IMR-90 (cell line): ENCODE measurements around the gene OSBPL9. TPM values are rescaled to one million over a fixed set of nuclear protein-coding genes. Genes with fewer than 3 reads are reported as not detected.
A peak's percentile ranks its signal among the peaks of the same experiment; 100 is the strongest.

Source experiments
- ATAC-seq: fragments of 200-7000 bp; cut with Tn5 transposase; 2 replicates; pipeline ENCODE4 v1.9.1; 2020; ENCODE audit warnings: low read depth, mild to moderate bottlenecking, moderate library complexity
- BruUV-seq: library from RNA; stranded (reverse); fragments of 400-500 nt; replicated peaks from 2 replicates; lab custom pipeline; 2021; lab: Mats Ljungman, UMichigan
- CTCF ChIA-PET: fragments of 300-600 bp; formaldehyde crosslinking; extraction: SDS; loops from one replicate; lab custom pipeline; 2021; ENCODE audit warnings: antibody characterized with exemption; lab: Yijun Ruan, JAX
- POLR2A ChIA-PET: fragments of 300-600 bp; sonication (Branson Sonifier 250); formaldehyde crosslinking; loops from one replicate; lab custom pipeline; 2022; ENCODE audit warnings: antibody characterized with exemption; ENCODE audit not compliant: unreplicated experiment; lab: Charles Lee
- DNase-seq: peaks from one replicate; pipeline ENCODE4 v3.0.0; 2013
- H2AFZ ChIP-seq: replicated peaks from 2 replicates; pipeline ENCODE3; 2013; ENCODE audit warnings: low read length, mild to moderate bottlenecking; ENCODE audit not compliant: poor library complexity
- H2AK5ac ChIP-seq: 2 replicates; pipeline ENCODE4 v1.6.1; 2013; ENCODE audit warnings: low read depth, low read length, inconsistent platforms
- H2AK9ac ChIP-seq: replicated peaks from 2 replicates; pipeline ENCODE3; 2013; ENCODE audit warnings: mild to moderate bottlenecking, low read depth, low read length, moderate library complexity; ENCODE audit not compliant: poor library complexity
- H2BK120ac ChIP-seq: 2 replicates; pipeline ENCODE4 v1.6.1; 2013; ENCODE audit warnings: low read depth, low read length, inconsistent platforms
- H2BK15ac ChIP-seq: 3 replicates; pipeline ENCODE4 v1.6.1; 2013; ENCODE audit warnings: low read depth, low read length, inconsistent platforms
- H2BK20ac ChIP-seq: 2 replicates; pipeline ENCODE4 v1.6.1; 2013; ENCODE audit warnings: low read depth, mild to moderate bottlenecking, inconsistent platforms, low read length, moderate library complexity
- H2BK5ac ChIP-seq: 2 replicates; pipeline ENCODE4 v1.6.1; 2013; ENCODE audit warnings: mild to moderate bottlenecking, low read depth, low read length, inconsistent platforms; ENCODE audit not compliant: poor library complexity, severe bottlenecking
- H3K14ac ChIP-seq: replicated peaks from 2 replicates; pipeline ENCODE4 v1.6.1; 2013; ENCODE audit warnings: low read depth, low read length, inconsistent platforms
- H3K18ac ChIP-seq: 2 replicates; pipeline ENCODE4 v1.6.1; 2013; ENCODE audit warnings: low read depth, low read length, control low read depth
- H3K23ac ChIP-seq: 2 replicates; pipeline ENCODE4 v1.6.1; 2013; ENCODE audit warnings: low read depth, low read length, inconsistent platforms
- H3K27ac ChIP-seq: 2 replicates; pipeline ENCODE4 v1.5.1; 2013; ENCODE audit warnings: mild to moderate bottlenecking, control low read depth, low read length; ENCODE audit not compliant: insufficient read depth
- H3K27me3 ChIP-seq: 2 replicates; pipeline ENCODE4 v1.6.1; 2013; ENCODE audit warnings: low read length; ENCODE audit not compliant: control insufficient read depth, insufficient read depth
- H3K36me3 ChIP-seq: 2 replicates; pipeline ENCODE4 v1.6.1; 2013; ENCODE audit warnings: low read length, mixed read lengths; ENCODE audit not compliant: control insufficient read depth, insufficient read depth
- H3K4ac ChIP-seq: 2 replicates; pipeline ENCODE4 v1.6.1; 2013; ENCODE audit warnings: low read depth, low read length, inconsistent platforms
- H3K4me1 ChIP-seq: 2 replicates; pipeline ENCODE4 v1.6.1; 2013; ENCODE audit warnings: low read length, mixed read lengths; ENCODE audit not compliant: control insufficient read depth, insufficient read depth
- H3K4me2 ChIP-seq: 2 replicates; pipeline ENCODE4 v1.6.1; 2013; ENCODE audit warnings: low read depth, mild to moderate bottlenecking, control low read depth, low read length, moderate library complexity
- H3K4me3 ChIP-seq: 2 replicates; pipeline ENCODE4 v1.5.1; 2013; ENCODE audit warnings: low read depth, mild to moderate bottlenecking, control low read depth, low read length, moderate library complexity; ENCODE audit not compliant: insufficient read depth
- H3K56ac ChIP-seq: 2 replicates; pipeline ENCODE4 v1.6.1; 2013; ENCODE audit warnings: low read length, inconsistent platforms; ENCODE audit not compliant: insufficient read depth; ENCODE audit errors: extremely low read depth
- H3K79me1 ChIP-seq, 2 experiments: 2 replicates each; pipeline ENCODE4 v1.6.1; 2013; ENCODE audit warnings: low read length in 2 of 2, inconsistent platforms in 1 of 2, low read depth in 1 of 2
- H3K9ac ChIP-seq: 2 replicates; pipeline ENCODE4 v1.6.1; 2013; ENCODE audit warnings: low read depth, low read length, control low read depth
- H3K9me1 ChIP-seq: 2 replicates; pipeline ENCODE4 v1.6.1; 2013; ENCODE audit warnings: low read length, inconsistent platforms; ENCODE audit not compliant: insufficient read depth
- H3K9me3 ChIP-seq: 2 replicates; pipeline ENCODE4 v1.6.1; 2013; ENCODE audit warnings: low read length; ENCODE audit not compliant: control insufficient read depth, insufficient read depth
- H4K20me1 ChIP-seq: 2 replicates; pipeline ENCODE4 v1.6.1; 2013; ENCODE audit warnings: low read length, inconsistent platforms; ENCODE audit not compliant: insufficient read depth
- H4K5ac ChIP-seq: 2 replicates; pipeline ENCODE4 v1.6.1; 2013; ENCODE audit warnings: mild to moderate bottlenecking, low read depth, low read length, control low read depth
- H4K8ac ChIP-seq, 2 experiments: 2 replicates each; pipeline ENCODE4 v1.6.1; 2013; ENCODE audit warnings: low read depth in 2 of 2, low read length in 2 of 2, control low read depth in 1 of 2, inconsistent platforms in 1 of 2
- H4K91ac ChIP-seq: 2 replicates; pipeline ENCODE4 v1.6.1; 2013; ENCODE audit warnings: low read depth, low read length, inconsistent platforms; ENCODE audit not compliant: insufficient read depth
- BHLHE40 ChIP-seq: fragments of 150-350 bp; IDR thresholded peaks from 2 replicates; pipeline ENCODE4 v1.6.1; 2016; ENCODE audit warnings: mild to moderate bottlenecking, low read depth, low read length
- CEBPB ChIP-seq: IDR thresholded peaks from 2 replicates; pipeline ENCODE4 v1.6.1; 2012; ENCODE audit warnings: low read depth, low read length, improper control_type of control experiment
- CHD1 ChIP-seq: IDR thresholded peaks from 2 replicates; pipeline ENCODE4 v1.6.1; 2012; ENCODE audit warnings: low read depth, low read length, improper control_type of control experiment
- CTCF ChIP-seq: conservative IDR thresholded peaks from 2 replicates; pipeline ENCODE4 v1.5.1; 2012; ENCODE audit warnings: mild to moderate bottlenecking, low read depth, low read length, improper control_type of control experiment
- ELK1 ChIP-seq: fragments of 150-350 bp; IDR thresholded peaks from 2 replicates; pipeline ENCODE4 v1.6.1; 2016; ENCODE audit warnings: low read depth, mild to moderate bottlenecking, low read length, moderate library complexity, borderline replicate concordance
- FOS ChIP-seq: fragments of 150-350 bp; IDR thresholded peaks from 2 replicates; pipeline ENCODE4 v1.6.1; 2016; ENCODE audit warnings: low read depth, low read length
- MAFK ChIP-seq: IDR thresholded peaks from 2 replicates; pipeline ENCODE4 v1.6.1; 2012; ENCODE audit warnings: low read depth, low read length, improper control_type of control experiment
- MAZ ChIP-seq: IDR thresholded peaks from 2 replicates; pipeline ENCODE4 v1.6.1; 2012; ENCODE audit warnings: low read depth, mild to moderate bottlenecking, low read length, improper control_type of control experiment, moderate library complexity, borderline replicate concordance
- NFE2L2 ChIP-seq: fragments of 150-350 bp; IDR thresholded peaks from 2 replicates; pipeline ENCODE4 v1.6.1; 2016; ENCODE audit warnings: low read depth, mild to moderate bottlenecking, low read length
- POLR2A ChIP-seq: IDR thresholded peaks from 2 replicates; pipeline ENCODE4 v1.6.1; 2012; ENCODE audit warnings: mild to moderate bottlenecking, low read depth, low read length
- RAD21 ChIP-seq: IDR thresholded peaks from 2 replicates; pipeline ENCODE4 v1.6.1; 2012; ENCODE audit warnings: low read length, improper control_type of control experiment
- RCOR1 ChIP-seq: IDR thresholded peaks from 2 replicates; pipeline ENCODE4 v1.6.1; 2012; ENCODE audit warnings: mild to moderate bottlenecking, low read length, improper control_type of control experiment; ENCODE audit not compliant: insufficient replicate concordance
- RFX5 ChIP-seq: IDR thresholded peaks from 2 replicates; pipeline ENCODE4 v1.8.0; 2012; ENCODE audit warnings: low read depth, mild to moderate bottlenecking, low read length, moderate library complexity
- SMC3 ChIP-seq: fragments of 150-350 bp; IDR thresholded peaks from 2 replicates; pipeline ENCODE4 v1.6.1; 2016; ENCODE audit warnings: low read depth, mild to moderate bottlenecking, antibody characterized with exemption, low read length, moderate library complexity
- USF2 ChIP-seq: fragments of 150-350 bp; IDR thresholded peaks from 2 replicates; pipeline ENCODE4 v1.6.1; 2017; ENCODE audit warnings: mild to moderate bottlenecking, antibody characterized with exemption, low read length, low read depth
- WGBS, 2 experiments: methylation state at CpG; one replicate each; pipeline versions ENCODE4 v1.1.5 to v1.1.7; 2013; ENCODE audit warnings: missing lambda C conversion rate in 2 of 2; ENCODE audit not compliant: insufficient read length in 1 of 2; ENCODE audit errors: extremely low coverage in 2 of 2; 5-methylcytosine and 5-hydroxymethylcytosine counted together
- dilution Hi-C: fragments of 300-500 bp; cut with HindIII; formaldehyde crosslinking; loops from one replicate; pipeline ENCODE4 v1.14.3; 2018; ENCODE audit warnings: low sequenced_read_pairs; ENCODE audit not compliant: unreplicated experiment
- in situ Hi-C: fragments of 300-500 bp; cut with MboI; formaldehyde crosslinking; loops from 3 replicates; pipeline ENCODE4 v1.14.3; 2019; ENCODE audit warnings: low sequenced_read_pairs, inconsistent platforms, mixed read lengths
- intact Hi-C: fragments of 100-400 bp; cut with micrococcal nuclease; formaldehyde crosslinking; loops from 2 replicates; pipeline ENCODE4 v1.10.0; 2022
- polyA plus RNA-seq, 3 experiments: library from polyadenylated mRNA; depleted of rRNA; stranded (reverse); fragments of >200 nt; gene quantifications; 2 replicates each; pipeline ENCODE4 v1.2.3, GENCODE V29; 2012; ENCODE audit warnings: low replicate concordance in 1 of 3
- total RNA-seq: library from RNA; depleted of rRNA; stranded (reverse); fragments of >200 nt; gene quantifications from 2 replicates; pipeline ENCODE4 v1.2.3, GENCODE V29; 2012

OSBPL9 gene
- total and polyA plus RNA-seq, 2 of the 4 experiments (the other 2 are of a cell fraction): 51.4 to 127 TPM

GRCh38 chr1:51649593-51650091 lies 32.8 kb downstream of the OSBPL9 start:
- intact Hi-C loops (loop anchor here (5.0 kb wide), 1 partner anchor 83 kb away; no protein-coding TSS in a partner anchor), dilution Hi-C loops (no loop called here), in situ Hi-C loops (no loop called here)
- H4K91ac ChIP-seq: peak overlapping the region; percentile 42; the same call in 1 of the 2 replicates
- peaks cover 19% of the 10 kb centered on the region for H3K9me1 ChIP-seq
- 0 out of 3 replicates have a peak overlapping the region, but pooled peaks have one; percentile 50 for H2BK15ac ChIP-seq
- H2BK5ac ChIP-seq: peak overlapping the region; percentile 86
- no peak overlapping the region for H3K9ac ChIP-seq
- WGBS, 2 experiments: no CpG with 5 or more reads among the region's 4 CpGs
- peak overlapping the region; percentile 94 for H3K18ac ChIP-seq
- peak overlapping the region; percentile 72 for H3K27ac ChIP-seq
- H3K36me3 ChIP-seq: peaks cover 3% of the 10 kb centered on the region; the same call in 1 of the 2 replicates
- H3K4me2 ChIP-seq: peak overlapping the region; percentile 33; the same call in 1 of the 2 replicates
- peak overlapping the region; percentile 95 for H2AK5ac ChIP-seq
- peak overlapping the region; percentile 86 for H3K4ac ChIP-seq
- H3K56ac ChIP-seq: no peak overlapping the region
- H3K4me3 ChIP-seq: no peak overlapping the region
- no peaks in the 10 kb centered on the region for H3K9me3 ChIP-seq
- DNase-seq (no peak), ATAC-seq (no peak)
- H3K23ac ChIP-seq: 0 out of 2 replicates have a peak overlapping the region, but pooled peaks have one; percentile 71
- peaks cover 21% of the 10 kb centered on the region for H3K4me1 ChIP-seq
- H3K14ac ChIP-seq: peak overlapping the region; percentile 80
- no TSS peak for BruUV-seq
- H4K8ac ChIP-seq: peak overlapping the region in 1 of 2 experiments; percentile 37; a peak in 1 of 4 replicates
- peaks cover 23 to 73% of the 10 kb centered on the region in 2 experiments for H3K79me1 ChIP-seq
- H2BK20ac ChIP-seq: peak overlapping the region; percentile 74; the same call in 1 of the 2 replicates
- peak overlapping the region; percentile 67; the same call in 1 of the 2 replicates for H4K5ac ChIP-seq
- POLR2A ChIA-PET: no interaction called here
- H2BK120ac ChIP-seq: peak overlapping the region; percentile 60; the same call in 1 of the 2 replicates
- 0 out of 2 replicates have a peak, but pooled peaks cover 3% of the 10 kb centered on the region for H4K20me1 ChIP-seq
- CTCF ChIA-PET: interaction anchor here (1.0 kb wide), 1 partner anchor 104 kb away, joined by 3 read pairs; no protein-coding TSS in a partner anchor
- no peak overlapping the region for H2AK9ac ChIP-seq
- H2AFZ ChIP-seq: no peak overlapping the region
- no peaks in the 10 kb centered on the region for H3K27me3 ChIP-seq
- TF ChIP-seq RCOR1: no peak
- TF ChIP-seq MAZ: no peak
- no peak for TF ChIP-seq BHLHE40
- no peak for TF ChIP-seq ELK1
- TF ChIP-seq CEBPB: no peak
- TF ChIP-seq RAD21: no peak
- TF ChIP-seq RFX5: no peak
- TF ChIP-seq CHD1: no peak
- TF ChIP-seq CTCF: no peak
- no peak for TF ChIP-seq USF2
- TF ChIP-seq FOS: no peak
- TF ChIP-seq MAFK: no peak
- no peak for TF ChIP-seq NFE2L2
- TF ChIP-seq POLR2A: no peak
- TF ChIP-seq SMC3: no peak
